Stomach (tissue), 9 donors: Measurements from ENCODE around the gene SMTNL2. TPM values are rescaled to one million over a fixed set of nuclear protein-coding genes. Genes with fewer than 3 reads are reported as not detected.
A peak's percentile ranks its signal among the peaks of the same experiment; 100 is the strongest.

Experiments used
- DNase-seq, 2 donors: peaks; one replicate each; pipeline versions ENCODE4 v3.0.0 to v3.0.0-alpha.2; 2013 to 2019
- H3K27ac ChIP-seq, 5 donors: fragments of 200-600 bp in 4 of 5; sonication (generic) in 4 of 5; one replicate each; pipeline ENCODE4 v1.5.1; 2013 to 2019; ENCODE audit warnings: mild to moderate bottlenecking in 1 of 5, moderate library complexity in 1 of 5
- H3K27me3 ChIP-seq, 3 donors: fragments of 200-600 bp; sonication (generic); one replicate each; pipeline ENCODE4 v1.5.1; 2017 to 2019; ENCODE audit warnings: mixed run types in 1 of 3
- H3K36me3 ChIP-seq, 4 donors: fragments of 200-600 bp; sonication (generic); 1 replicate in 3 of 4; 2 replicates in 1 of 4; pipeline ENCODE4 v1.5.1; 2016 to 2019
- H3K4me1 ChIP-seq, 4 donors: fragments of 200-600 bp; sonication (generic); one replicate each; pipeline ENCODE4 v1.5.1; 2016 to 2019
- H3K4me3 ChIP-seq, 4 donors: fragments of 200-600 bp; sonication (generic) in 3 of 4; one replicate each; pipeline ENCODE4 v1.5.1; 2016 to 2019; ENCODE audit warnings: mild to moderate bottlenecking in 1 of 4
- H3K9me3 ChIP-seq, 4 donors: fragments of 200-600 bp; sonication (generic); one replicate each; pipeline ENCODE4 v1.5.1; 2016 to 2019
- CTCF ChIP-seq, 7 experiments: fragments of 450-650 bp in 4 of 7; fragments of 200-600 bp in 3 of 7; sonication (generic) in 3 of 7; IDR thresholded peaks; one replicate each; pipeline ENCODE4 v1.5.1; 2016 to 2019; ENCODE audit warnings: antibody characterized with exemption in 7 of 7, control low read depth in 2 of 7, mild to moderate bottlenecking in 1 of 7
- EP300 ChIP-seq: sonication (generic); formaldehyde crosslinking; IDR thresholded peaks from one replicate; pipeline ENCODE4 v1.6.1; 2017; ENCODE audit warnings: antibody characterized with exemption
- POLR2A ChIP-seq, 4 donors: fragments of 450-650 bp; IDR thresholded peaks; one replicate each; pipeline ENCODE4 v1.6.1; 2016; ENCODE audit warnings: antibody characterized with exemption in 4 of 4, control low read depth in 2 of 4, mild to moderate bottlenecking in 1 of 4, moderate library complexity in 1 of 4
- POLR2AphosphoS5 ChIP-seq, 3 donors: sonication (generic); formaldehyde crosslinking; IDR thresholded peaks; one replicate each; pipeline ENCODE4 v1.6.1; 2016; ENCODE audit warnings: antibody characterized with exemption in 3 of 3
- WGBS, 5 donors: extraction: QIAGEN DNeasy Blood & Tissue Kit in 3 of 5; methylation state at CpG; one replicate each; pipeline versions ENCODE4 v1.1.5 to v1.1.7; 2013 to 2018; 5-methylcytosine and 5-hydroxymethylcytosine counted together
- intact Hi-C: fragments of 100-400 bp; cut with DNase I; formaldehyde crosslinking; loops from one replicate; pipeline ENCODE4 v1.15.1; 2023; ENCODE audit warnings: low total_unique reads
- polyA plus RNA-seq, 3 donors: library from polyadenylated mRNA; stranded (reverse); fragments of 200-250 nt; gene quantifications; one replicate each; pipeline ENCODE4 v1.2.3, GENCODE V29; 2013
- total RNA-seq, 5 donors: library from RNA; depleted of rRNA; stranded (reverse); fragments of >200 nt; gene quantifications; one replicate each; pipeline versions ENCODE4 v1.1.0 to v1.2.3, GENCODE V29; 2014 to 2016
- donor health status: healthy with polysubstance abuse.
- donor health status: Bipolar disorder and iron deficiency.
- donor health status: healthy.

The SMTNL2 gene
- total and polyA plus RNA-seq, 8 donors: 0.50 to 1.9 (median 1.5) TPM; not detected in 4

DNA sequence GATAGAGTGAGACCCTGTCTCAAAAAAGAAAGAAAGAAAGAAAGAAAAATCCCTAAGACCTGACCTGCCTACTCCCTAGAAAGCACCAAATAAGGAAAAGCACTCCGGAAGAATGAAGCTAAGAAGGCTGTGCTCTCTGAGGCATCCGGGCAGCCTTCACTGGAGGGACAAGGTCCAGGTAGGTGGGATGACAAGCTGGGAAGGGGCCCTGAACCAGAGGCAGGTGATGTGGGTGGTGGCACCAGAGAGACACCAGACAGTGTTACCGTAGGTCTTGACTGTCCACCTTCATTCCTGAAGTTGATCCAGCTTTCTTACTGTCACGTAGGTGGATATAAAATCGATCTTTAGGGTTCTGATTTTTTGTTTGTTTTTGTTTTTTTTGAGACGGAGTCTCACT, 26.3 kb downstream of the SMTNL2 start:
- WGBS, 5 donors: 32 to 67% (median 48%) methylated on average over 6 of the region's 6 CpGs
- Histone ChIP-seq H3K27me3 (no peaks in the 10 kb centered on the region), H3K9me3 (no peaks in the 10 kb centered on the region), H3K27ac (peak overlapping the region in 4 of 5 donors; percentile 17 to 52 (median 42)), H3K4me1 (peaks cover 17 to 46% (median 20%) of the 10 kb centered on the region in 4 donors), H3K36me3 (no peaks in the 10 kb centered on the region), H3K4me3 (no peak overlapping the region)
- TF ChIP-seq EP300 (no peak), CTCF (IDR thresholded peaks at IDR 0.05) (no peak), POLR2A (IDR thresholded peaks at IDR 0.05) (no peak), POLR2AphosphoS5 (IDR thresholded peaks at IDR 0.05) (no peak)
- DNase-seq: no peak
- intact Hi-C loops: no loop called here

DNA sequence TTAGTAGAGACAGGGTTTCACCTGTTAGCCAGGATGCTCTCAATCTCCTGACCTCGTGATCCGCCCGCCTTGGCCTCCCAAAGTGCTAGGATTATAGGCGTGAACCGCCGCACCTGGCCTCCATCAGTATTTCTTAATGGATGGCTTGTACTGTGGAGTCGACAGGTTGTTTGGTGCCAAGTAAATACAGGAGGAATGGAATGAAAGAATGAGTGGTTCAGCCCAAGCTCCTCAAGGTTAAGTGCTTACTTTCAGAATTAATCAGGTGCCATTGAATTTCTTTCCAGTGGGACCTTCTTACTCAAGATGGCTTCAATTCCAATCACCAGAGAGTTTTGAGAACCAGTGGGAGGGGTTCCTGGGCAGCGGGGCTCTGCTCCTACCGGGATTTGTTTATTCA, 32.1 kb downstream of the SMTNL2 start:
- H3K4me1 ChIP-seq: no peaks in the 10 kb centered on the region
- H3K36me3 ChIP-seq: no peaks in the 10 kb centered on the region
- H3K4me3 ChIP-seq: no peak overlapping the region
- TF ChIP-seq CTCF (IDR thresholded peaks at IDR 0.05): no peak
- no peak for TF ChIP-seq POLR2A (IDR thresholded peaks at IDR 0.05)
- no peak for TF ChIP-seq EP300
- no peak for TF ChIP-seq POLR2AphosphoS5 (IDR thresholded peaks at IDR 0.05)
- no peaks in the 10 kb centered on the region for H3K9me3 ChIP-seq
- intact Hi-C loops: no loop called here
- no peak for DNase-seq
- no peak overlapping the region for H3K27ac ChIP-seq
- 60 to 77% (median 69%) methylated on average over 9 of the region's 9 CpGs for WGBS, 5 donors
- peaks cover 0 to 14% (median 0%) of the 10 kb centered on the region in 3 donors for H3K27me3 ChIP-seq

DNA sequence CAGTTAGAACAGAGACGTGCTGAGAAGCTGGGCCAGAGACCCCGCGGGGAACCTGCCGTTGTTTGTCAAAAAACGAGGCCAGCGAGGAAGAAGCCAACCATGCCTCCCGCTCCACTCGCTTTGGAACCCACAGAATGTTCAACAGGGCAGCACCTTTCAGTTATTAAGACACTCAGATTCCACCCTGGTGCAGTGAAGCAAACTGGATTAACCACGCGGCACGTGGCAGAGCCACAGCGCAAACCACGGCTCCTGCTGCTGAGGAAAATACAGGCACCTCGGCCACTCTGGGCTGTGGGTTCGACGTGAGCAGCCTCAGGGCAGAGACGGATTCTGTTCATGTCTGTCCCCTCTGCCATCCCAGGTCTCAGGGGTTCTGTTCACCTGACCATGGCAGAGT, 32.8 kb downstream of the SMTNL2 start:
- Histone ChIP-seq H3K27me3 (peaks cover 0 to 14% (median 0%) of the 10 kb centered on the region in 3 donors), H3K4me3 (no peak overlapping the region), H3K4me1 (no peaks in the 10 kb centered on the region), H3K36me3 (no peaks in the 10 kb centered on the region), H3K9me3 (peaks cover 0 to 3% (median 0%) of the 10 kb centered on the region in 4 donors), H3K27ac (no peak overlapping the region)
- WGBS, 5 donors: 84 to 91% (median 88%) methylated on average over 17 of the region's 17 CpGs
- DNase-seq: no peak
- intact Hi-C loops: no loop called here
- no peak for TF ChIP-seq POLR2A (IDR thresholded peaks at IDR 0.05)
- no peak for TF ChIP-seq POLR2AphosphoS5 (IDR thresholded peaks at IDR 0.05)

- Histone ChIP-seq H3K4me1 (no peaks in the 10 kb centered on the region), H3K36me3 (no peaks in the 10 kb centered on the region), H3K27ac (no peak overlapping the region), H3K27me3 (peaks cover 0 to 14% (median 0%) of the 10 kb centered on the region in 3 donors), H3K4me3 (no peak overlapping the region), H3K9me3 (peaks cover 0 to 9% (median 0%) of the 10 kb centered on the region in 4 donors)
- intact Hi-C loops: no loop called here
- DNase-seq: no peak
- TF ChIP-seq POLR2A (IDR thresholded peaks at IDR 0.05): no peak
- TF ChIP-seq POLR2AphosphoS5 (IDR thresholded peaks at IDR 0.05): no peak
- TF ChIP-seq EP300: no peak
- TF ChIP-seq CTCF (IDR thresholded peaks at IDR 0.05): no peak
- WGBS, 5 donors: 62 to 69% (median 65%) methylated on average over 15 of the region's 15 CpGs
These were observed 33.4 kb downstream of the SMTNL2 start for GRCh38 chr17:4617590-4618351.
